K562 treated with DMSO at 1 percent for 24 hours (cell line): ENCODE measurements around the gene BATF3. TPM values are rescaled to one million over a fixed set of nuclear protein-coding genes. Genes with fewer than 3 reads are reported as not detected.

Source experiments
- total RNA-seq: library from RNA; unstranded; fragments of 300-600 nt; gene quantifications from 2 replicates; pipeline ENCODE4 v1.2.3, GENCODE V29; 2022; ENCODE audit warnings: low read depth; ENCODE audit not compliant: insufficient read depth

BATF3 gene, protein sequence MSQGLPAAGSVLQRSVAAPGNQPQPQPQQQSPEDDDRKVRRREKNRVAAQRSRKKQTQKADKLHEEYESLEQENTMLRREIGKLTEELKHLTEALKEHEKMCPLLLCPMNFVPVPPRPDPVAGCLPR
- total RNA-seq: 5.0 and 8.4 TPM in 2 replicates

DNA sequence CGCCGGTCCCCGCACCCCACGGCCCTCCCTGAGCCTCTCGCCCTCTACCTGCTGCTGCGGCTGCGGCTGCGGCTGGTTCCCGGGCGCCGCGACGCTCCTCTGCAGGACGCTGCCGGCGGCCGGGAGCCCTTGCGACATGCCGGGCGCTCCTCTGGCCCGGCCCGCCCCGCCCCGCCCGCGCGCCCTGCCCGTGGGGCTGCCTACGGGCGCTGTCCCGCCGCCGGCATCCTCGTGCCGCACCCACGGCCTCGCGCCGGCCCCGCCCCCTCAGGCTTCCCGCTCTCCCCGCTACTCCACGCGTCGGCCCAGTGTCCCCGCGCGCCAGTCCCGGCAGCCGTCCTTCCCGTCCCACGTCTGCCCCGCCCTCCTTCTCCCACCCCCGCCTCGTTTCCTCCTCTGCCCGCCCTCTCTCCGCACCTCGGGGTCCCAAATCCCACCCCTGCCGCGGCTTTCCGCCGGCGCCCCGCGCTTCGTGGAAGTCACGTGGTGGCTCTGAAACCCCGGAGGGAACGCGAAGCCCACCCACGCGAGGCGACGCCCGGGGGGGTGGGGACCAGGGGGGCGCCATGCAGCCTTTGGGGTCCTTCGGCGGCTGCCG, at the start of gene BATF3:
BATF3 (minus strand) TSS at position 216 of the 598 bp plus-strand sequence; CDS start at position 138, 78 bp downstream.

Other genes starting within 250 kb of the BATF3 start
- 38.8 and 42.2 TPM in 2 replicates for gene ATF3, start 91.1 kb downstream of the BATF3 start, total RNA-seq
- 50.9 and 59.6 TPM in 2 replicates for gene NSL1, start 91.9 kb upstream of the BATF3 start, total RNA-seq
- gene TATDN3, start 92.1 kb upstream of the BATF3 start, total RNA-seq: 23.6 and 39.1 TPM in 2 replicates
- gene SPATA45, start 147.8 kb upstream of the BATF3 start, total RNA-seq: not detected in 2 replicates
- 3.9 and 5.3 TPM in 2 replicates for gene FLVCR1, start 158.4 kb upstream of the BATF3 start, total RNA-seq